GM13977 (cell line): Measurements from ENCODE around the gene HBA2.
"Not testable (repeated sequence)": the region's sequence is repeated elsewhere in the genome, so short reads cannot be mapped to it uniquely, and the experiment has no call there.

ENCODE experiments used
- DNase-seq: peaks from one replicate; pipeline ENCODE4 v3.0.0; 2012; ENCODE audit warnings: low spot score
- CTCF ChIP-seq: IDR thresholded peaks from 2 replicates; pipeline ENCODE4 v1.5.1; 2012; ENCODE audit warnings: mild to moderate bottlenecking, control low read depth; ENCODE audit not compliant: insufficient read depth; ENCODE audit errors: extremely low read depth, missing control alignments
- in situ Hi-C: fragments of 300-500 bp; cut with MboI; formaldehyde crosslinking; loops from one replicate; pipeline ENCODE4 v1.12.0; 2022; ENCODE audit warnings: low sequenced_read_pairs, low pct_unique_long_range_greater_than_20kb, mixed read lengths, inconsistent platforms; ENCODE audit not compliant: unreplicated experiment

The HBA2 gene

GRCh38 chr16:172374-172941 is at the start of gene HBA2:
TSS of gene HBA2 (plus strand) at chr16:172876. CDS start at chr16:172913, 37 bp downstream.
- in situ Hi-C loops, DNase-seq: not testable (repeated sequence)

GRCh38 chr16:123558-124350 is 48.9 kb upstream of the HBA2 start:
- in situ Hi-C loops, DNase-seq: not testable (repeated sequence)

GRCh38 chr16:125011-125410 is 47.7 kb upstream of the HBA2 start:
- TF ChIP-seq CTCF: no peak
- in situ Hi-C loops: no loop called here
- no peak for DNase-seq

GRCh38 chr16:129075-129474 is 43.6 kb upstream of the HBA2 start:
- TF ChIP-seq CTCF: no peak
- in situ Hi-C loops: no loop called here
- no peak for DNase-seq

- TF ChIP-seq CTCF: no peak
- in situ Hi-C loops: no loop called here
- no peak for DNase-seq
Measured at GRCh38 chr16:130533-131173, 42.0 kb upstream of the HBA2 start.

GRCh38 chr16:132120-132519 is 40.6 kb upstream of the HBA2 start:
- in situ Hi-C loops: no loop called here
- no peak for TF ChIP-seq CTCF
- no peak for DNase-seq

- DNase-seq: no peak
- TF ChIP-seq CTCF: no peak
- in situ Hi-C loops: no loop called here
Measured at GRCh38 chr16:133716-134115, 39.0 kb upstream of the HBA2 start.
